H1 (cell line): ENCODE measurements around the gene FTHL17. TPM values are rescaled to one million over a fixed set of nuclear protein-coding genes. Genes with fewer than 3 reads are reported as not detected.

Experiments
- CTCF ChIA-PET: fragments of 300-600 bp; sonication (Branson Sonifier 250); formaldehyde crosslinking; loops from one replicate; lab custom pipeline; 2021; ENCODE audit not compliant: partially characterized antibody; lab: Charles Lee
- POLR2A ChIA-PET: fragments of 300-600 bp; sonication (Branson Sonifier 250); formaldehyde crosslinking; loops from one replicate; lab custom pipeline; 2021; ENCODE audit warnings: inconsistent platforms; ENCODE audit not compliant: partially characterized antibody; lab: Charles Lee
- DNase-seq, 2 experiments: peaks; one replicate each; pipeline versions ENCODE4 v3.0.0 to v3.0.0-alpha.2; 2010 to 2022; ENCODE audit warnings: low spot score in 2 of 2, low read depth in 1 of 2, mixed read lengths in 1 of 2
- FAIRE-seq: peaks from 2 replicates; lab custom pipeline; 2011; peaks lifted over from hg19 to GRCh38; lab: Jason Lieb, UNC
- H2AFZ ChIP-seq: 2 replicates; pipeline ENCODE4 v1.8.1; 2012; ENCODE audit warnings: low read length, inconsistent platforms
- H2AK5ac ChIP-seq: 2 replicates; pipeline ENCODE4 v1.6.1; 2013; ENCODE audit warnings: low read depth, low read length
- H2BK120ac ChIP-seq: replicated peaks from 2 replicates; pipeline ENCODE3; 2013; ENCODE audit warnings: low read depth, low read length, inconsistent platforms
- H2BK12ac ChIP-seq: 2 replicates; pipeline ENCODE4 v1.6.1; 2013; ENCODE audit warnings: low read depth, low read length
- H2BK15ac ChIP-seq: 2 replicates; pipeline ENCODE4 v1.6.1; 2013; ENCODE audit warnings: low read length
- H2BK20ac ChIP-seq: 2 replicates; pipeline ENCODE4 v1.6.1; 2013; ENCODE audit warnings: low read length
- H2BK5ac ChIP-seq: 2 replicates; pipeline ENCODE4 v1.6.1; 2013; ENCODE audit warnings: low read depth, low read length
- H3K14ac ChIP-seq: 2 replicates; pipeline ENCODE4 v1.6.1; 2013; ENCODE audit warnings: inconsistent platforms; ENCODE audit not compliant: insufficient read length
- H3K18ac ChIP-seq: 2 replicates; pipeline ENCODE4 v1.6.1; 2013; ENCODE audit warnings: low read length; ENCODE audit errors: extremely low read depth
- H3K23ac ChIP-seq: 2 replicates; pipeline ENCODE4 v1.6.1; 2013; ENCODE audit warnings: inconsistent platforms; ENCODE audit not compliant: insufficient read length
- H3K23me2 ChIP-seq: 2 replicates; pipeline ENCODE4 v1.6.1; 2013; ENCODE audit warnings: low read depth, low read length
- H3K27ac ChIP-seq: 2 replicates; pipeline ENCODE4 v1.6.1; 2011; ENCODE audit warnings: low read depth, low read length, inconsistent platforms
- H3K27me3 ChIP-seq, 4 experiments: replicated peaks in 1 of 4; 1 replicate in 1 of 4; 2 replicates in 3 of 4; pipeline versions ENCODE4 v1.6.1 to v1.8.1; 2011 to 2013; ENCODE audit warnings: low read length in 3 of 4, mild to moderate bottlenecking in 3 of 4, inconsistent platforms in 2 of 4, mixed read lengths in 2 of 4, moderate library complexity in 1 of 4; ENCODE audit not compliant: control insufficient read depth in 3 of 4, insufficient read depth in 3 of 4; ENCODE audit errors: extremely low read depth in 1 of 4
- H3K36me3 ChIP-seq, 4 experiments: 2 replicates each; pipeline versions ENCODE4 v1.6.1 to v1.8.1; 2011 to 2013; ENCODE audit warnings: mild to moderate bottlenecking in 4 of 4, low read length in 3 of 4, moderate library complexity in 2 of 4, control low read depth in 1 of 4, inconsistent platforms in 1 of 4; ENCODE audit not compliant: insufficient read depth in 4 of 4, control insufficient read depth in 2 of 4
- H3K4ac ChIP-seq: replicated peaks from 2 replicates; pipeline ENCODE3; 2013; ENCODE audit warnings: low read length, low read depth, mixed read lengths, inconsistent platforms; ENCODE audit not compliant: insufficient read length
- H3K4me1 ChIP-seq, 4 experiments: replicated peaks in 1 of 4; 1 replicate in 1 of 4; 2 replicates in 3 of 4; pipeline versions ENCODE4 v1.6.1 to v1.8.1; 2011 to 2013; ENCODE audit warnings: low read length in 3 of 4, inconsistent platforms in 2 of 4, mixed read lengths in 1 of 4; ENCODE audit not compliant: insufficient read depth in 4 of 4, control insufficient read depth in 3 of 4
- H3K4me2 ChIP-seq, 2 experiments: 2 replicates each; pipeline versions ENCODE4 v1.6.1 to v1.8.1; 2011 to 2013; ENCODE audit warnings: low read depth in 2 of 2, low read length in 2 of 2, control low read depth in 1 of 2, inconsistent platforms in 1 of 2, mild to moderate bottlenecking in 1 of 2; ENCODE audit not compliant: insufficient read depth in 1 of 2
- H3K4me3 ChIP-seq, 4 experiments: fragments of 200-600, 300-600 bp in 1 of 4; sonication (generic), shearing (Covaris generic), sonication (Bioruptor Twin) in 1 of 4; 2 replicates each; pipeline versions ENCODE4 v1.5.1 to v1.8.1; 2011 to 2016; ENCODE audit warnings: low read length in 4 of 4, low read depth in 3 of 4, control low read depth in 2 of 4, inconsistent platforms in 2 of 4, mild to moderate bottlenecking in 2 of 4, mixed read lengths in 1 of 4, moderate library complexity in 1 of 4; ENCODE audit not compliant: insufficient read depth in 2 of 4; ENCODE audit errors: extremely low read depth in 1 of 4
- H3K56ac ChIP-seq: replicated peaks from 2 replicates; pipeline ENCODE3; 2013; ENCODE audit warnings: low read depth, mild to moderate bottlenecking, mixed read lengths, low read length, inconsistent platforms; ENCODE audit not compliant: insufficient read length
- H3K79me1 ChIP-seq: 2 replicates; pipeline ENCODE4 v1.6.1; 2013; ENCODE audit warnings: low read depth, low read length, control low read depth
- H3K79me2 ChIP-seq, 2 experiments: 2 replicates each; pipeline versions ENCODE4 v1.6.1 to v1.8.1; 2012 to 2013; ENCODE audit warnings: low read length in 2 of 2, mild to moderate bottlenecking in 2 of 2, inconsistent platforms in 1 of 2; ENCODE audit not compliant: insufficient read depth in 2 of 2, control insufficient read depth in 1 of 2
- H3K9ac ChIP-seq, 4 experiments: replicated peaks in 1 of 4; 1 replicate in 1 of 4; 2 replicates in 3 of 4; pipeline versions ENCODE4 v1.6.1 to v1.8.1; 2011 to 2013; ENCODE audit warnings: low read depth in 3 of 4, low read length in 3 of 4, control low read depth in 2 of 4, mild to moderate bottlenecking in 2 of 4, moderate library complexity in 2 of 4, inconsistent platforms in 1 of 4; ENCODE audit errors: extremely low read depth in 1 of 4
- H3K9me3 ChIP-seq, 2 experiments: 2 replicates each; pipeline versions ENCODE4 v1.6.1 to v1.8.1; 2012 to 2013; ENCODE audit warnings: mild to moderate bottlenecking in 2 of 2, moderate library complexity in 2 of 2, control low read depth in 1 of 2, inconsistent platforms in 1 of 2, low read depth in 1 of 2, low read length in 1 of 2, mixed read lengths in 1 of 2; ENCODE audit not compliant: insufficient read depth in 2 of 2
- H4K20me1 ChIP-seq, 2 experiments: replicated peaks in 1 of 2; 2 replicates each; pipeline versions ENCODE3 to v1.8.1; 2011 to 2013; ENCODE audit warnings: inconsistent platforms in 2 of 2, low read length in 2 of 2, mild to moderate bottlenecking in 1 of 2; ENCODE audit not compliant: insufficient read depth in 2 of 2, control insufficient read depth in 1 of 2
- H4K5ac ChIP-seq: 2 replicates; pipeline ENCODE4 v1.6.1; 2013; ENCODE audit warnings: low read length, low read depth, mixed read lengths, inconsistent platforms; ENCODE audit not compliant: insufficient read length
- H4K8ac ChIP-seq: 2 replicates; pipeline ENCODE4 v1.8.0; 2013; ENCODE audit warnings: mild to moderate bottlenecking, moderate library complexity, low read length, inconsistent platforms; ENCODE audit not compliant: insufficient read depth; ENCODE audit errors: extremely low read depth
- H4K91ac ChIP-seq: replicated peaks from 2 replicates; pipeline ENCODE3; 2013; ENCODE audit warnings: low read length, mixed read lengths, inconsistent platforms; ENCODE audit not compliant: insufficient read length
- BCL11A ChIP-seq, 2 experiments: IDR thresholded peaks; one replicate each; pipeline ENCODE4 v1.6.1; 2011; ENCODE audit warnings: low read depth in 2 of 2, low read length in 2 of 2, mild to moderate bottlenecking in 2 of 2
- CEBPB ChIP-seq: IDR thresholded peaks from 2 replicates; pipeline ENCODE4 v1.6.1; 2012; ENCODE audit warnings: low read depth, low read length
- CTBP2 ChIP-seq: IDR thresholded peaks from 2 replicates; pipeline ENCODE4 v1.7.0; 2011; ENCODE audit warnings: borderline replicate concordance, mild to moderate bottlenecking, moderate library complexity, mixed read lengths, low read length; ENCODE audit not compliant: insufficient read depth, insufficient read length
- EGR1 ChIP-seq: IDR thresholded peaks from 2 replicates; pipeline ENCODE4 v1.6.1; 2011; ENCODE audit warnings: low read depth, low read length, borderline replicate concordance
- NANOG ChIP-seq: IDR thresholded peaks from 2 replicates; pipeline ENCODE4 v1.6.1; 2011; ENCODE audit warnings: low read length, low read depth, mild to moderate bottlenecking, inconsistent platforms; ENCODE audit not compliant: insufficient read depth, poor library complexity, severe bottlenecking
- RAD21 ChIP-seq, 2 experiments: IDR thresholded peaks in 1 of 2; conservative IDR thresholded peaks in 1 of 2; 2 replicates each; pipeline ENCODE4 v1.6.1; 2011; ENCODE audit warnings: low read depth in 2 of 2, low read length in 2 of 2, improper control_type of control experiment in 1 of 2, inconsistent platforms in 1 of 2, mild to moderate bottlenecking in 1 of 2, moderate library complexity in 1 of 2
- RNF2 ChIP-seq: fragments of 200-900, 300-1000 bp; sonication (generic); IDR thresholded peaks from 2 replicates; pipeline ENCODE4 v1.7.1; 2016; ENCODE audit warnings: borderline replicate concordance, low read depth, mild to moderate bottlenecking, antibody characterized with exemption, low read length; ENCODE audit not compliant: poor library complexity, severe bottlenecking; ENCODE audit errors: missing control alignments
- SRF ChIP-seq: IDR thresholded peaks from 2 replicates; pipeline ENCODE4 v1.6.1; 2011; ENCODE audit warnings: mild to moderate bottlenecking, low read depth, low read length, moderate library complexity
- TEAD4 ChIP-seq: IDR thresholded peaks from 2 replicates; pipeline ENCODE4 v1.6.1; 2012; ENCODE audit warnings: low read depth, low read length, inconsistent platforms, mixed read lengths
- WGBS, 2 experiments: shearing (Covaris generic) in 1 of 2; methylation state at CpG; one replicate each; pipeline versions ENCODE4 v1.1.6 to v1.1.7; 2013 to 2015; ENCODE audit warnings: low lambda C conversion rate in 2 of 2, mixed read lengths in 2 of 2, inconsistent platforms in 1 of 2, low coverage in 1 of 2, missing lambda C conversion rate in 1 of 2; ENCODE audit not compliant: insufficient replicate concordance in 2 of 2, insufficient coverage in 1 of 2, insufficient read length in 1 of 2; ENCODE audit errors: extremely low coverage in 1 of 2, missing lambda C conversion rate in 1 of 2; 5-methylcytosine and 5-hydroxymethylcytosine counted together
- polyA plus RNA-seq, 7 experiments: library from polyadenylated mRNA; depleted of rRNA in 3 of 7; stranded (reverse) in 5 of 7; unstranded in 2 of 7; fragments of >200 nt in 5 of 7; fragments of 200-250 nt in 2 of 7; gene quantifications; 1 replicate in 5 of 7; 2 replicates in 1 of 7; 4 replicates in 1 of 7; pipeline versions ENCODE4 v1.2.1 to v1.2.3, GENCODE V29; 2011 to 2013; ENCODE audit warnings: missing spikeins in 2 of 7, mixed read lengths in 2 of 7
- total RNA-seq: library from RNA; stranded (reverse); fragmentation: NEBNext Ultra II Directional; extraction: Animal tissue kit (Norgen Biotek cat#: 25700); gene quantifications from 2 replicates; pipeline ENCODE4 v1.2.1, GENCODE V29; 2021
- TF ChIP-seq, protein P1 (sequence below): IDR thresholded peaks from 2 replicates; pipeline ENCODE4 v1.6.1; 2011; ENCODE audit warnings: low read length, improper control_type of control experiment

FTHL17 gene
- total and polyA plus RNA-seq, 2 of the 8 experiments (the other 6 are each of a cell fraction or from before 2014, with no cell fraction given) = not detected

DNA sequence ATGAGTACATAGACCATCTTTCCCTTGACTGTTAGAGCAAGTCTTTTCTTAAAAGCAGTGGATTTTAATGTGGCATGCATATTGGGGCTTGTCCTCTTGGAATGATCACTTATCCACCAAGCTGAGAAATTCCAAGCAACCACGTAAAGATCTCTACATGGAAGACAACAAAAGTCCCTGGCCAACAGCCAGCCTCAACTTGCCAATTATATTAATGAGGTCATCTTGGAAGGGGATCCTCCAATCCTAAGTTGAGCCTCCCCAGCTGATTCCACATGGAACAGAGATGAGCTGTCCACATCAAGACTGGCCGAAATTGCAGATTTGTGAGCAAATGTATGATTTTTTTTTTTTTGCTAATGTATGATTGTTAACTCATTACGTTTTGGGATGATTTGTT is 20.6 kb upstream of the FTHL17 start:
- Histone ChIP-seq H2AK5ac (no peak overlapping the region), H3K23ac (no peak overlapping the region), H4K5ac (no peak overlapping the region), H3K27ac (no peak overlapping the region), H3K27me3 (no peaks in the 10 kb centered on the region), H3K9ac (no peak overlapping the region), H3K36me3 (no peaks in the 10 kb centered on the region), H3K4me2 (no peak overlapping the region), H2AFZ (no peak overlapping the region), H4K8ac (no peak overlapping the region), H2BK15ac (no peak overlapping the region), H2BK5ac (no peak overlapping the region), H3K56ac (no peak overlapping the region), H3K79me2 (no peaks in the 10 kb centered on the region), H3K4ac (no peak overlapping the region), H2BK12ac (no peak overlapping the region), H3K4me1 (no peaks in the 10 kb centered on the region), H4K91ac (no peak overlapping the region), H3K4me3 (no peak overlapping the region), H2BK120ac (no peak overlapping the region), H4K20me1 (no peaks in the 10 kb centered on the region), H3K23me2 (no peaks in the 10 kb centered on the region), H3K79me1 (no peaks in the 10 kb centered on the region), H3K18ac (no peak overlapping the region), H2BK20ac (no peak overlapping the region), H3K9me3 (no peaks in the 10 kb centered on the region), H3K14ac (no peak overlapping the region)
- ChIA-PET CTCF (interaction anchor here (0.7 kb wide), 1 partner anchor 54 kb away, joined by 3 read pairs; no protein-coding TSS in a partner anchor), POLR2A (no interaction called here)
- FAIRE-seq (no peak), DNase-seq (no peak)
- 93% methylated on average over 3 of the region's 3 CpGs; no CpG with 5 or more reads in 1 of the 2 experiments for WGBS, 2 experiments
- TF ChIP-seq NANOG (no peak), CTBP2 (no peak), EGR1 (no peak), CEBPB (no peak), BCL11A (IDR thresholded peaks at IDR 0.05; ENCODE audit: low read depth in 2 of 2, low read length in 2 of 2) (no peak), RAD21 (IDR thresholded peaks at IDR 0.05 in 1 of 2, conservative IDR thresholded peaks at IDR 0.05 in 1 of 2; ENCODE audit: low read depth in 2 of 2, low read length in 2 of 2) (no peak), TEAD4 (no peak), SRF (no peak), RNF2 (no peak)
- TF ChIP-seq, protein P1, sequence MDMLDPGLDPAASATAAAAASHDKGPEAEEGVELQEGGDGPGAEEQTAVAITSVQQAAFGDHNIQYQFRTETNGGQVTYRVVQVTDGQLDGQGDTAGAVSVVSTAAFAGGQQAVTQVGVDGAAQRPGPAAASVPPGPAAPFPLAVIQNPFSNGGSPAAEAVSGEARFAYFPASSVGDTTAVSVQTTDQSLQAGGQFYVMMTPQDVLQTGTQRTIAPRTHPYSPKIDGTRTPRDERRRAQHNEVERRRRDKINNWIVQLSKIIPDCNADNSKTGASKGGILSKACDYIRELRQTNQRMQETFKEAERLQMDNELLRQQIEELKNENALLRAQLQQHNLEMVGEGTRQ = no peak
